PC-3 (cell line): Measurements from ENCODE around the gene ADK. TPM values are rescaled to one million over a fixed set of nuclear protein-coding genes. Genes with fewer than 3 reads are reported as not detected.

ENCODE experiments used
- ATAC-seq: fragments of 200-7000 bp; cut with Tn5 transposase; 2 replicates; pipeline ENCODE4 v1.9.1; 2020; ENCODE audit warnings: mild to moderate bottlenecking, moderate library complexity
- BruUV-seq: library from RNA; stranded (reverse); fragments of 400-500 nt; replicated peaks from 2 replicates; lab custom pipeline; 2021; lab: Mats Ljungman, UMichigan
- CTCF ChIA-PET: fragments of 300-600 bp; sonication (Branson Sonifier 250); formaldehyde crosslinking; loops from one replicate; lab custom pipeline; 2022; ENCODE audit warnings: antibody characterized with exemption; lab: Charles Lee
- POLR2A ChIA-PET: fragments of 300-600 bp; sonication (Branson Sonifier 250); formaldehyde crosslinking; loops from one replicate; lab custom pipeline; 2022; ENCODE audit warnings: antibody characterized with exemption; ENCODE audit not compliant: unreplicated experiment; lab: Charles Lee
- DNase-seq: peaks from one replicate; pipeline ENCODE4 v3.0.0-alpha.2; 2015
- H2AFZ ChIP-seq: fragments of 300-600 bp; sonication (generic); 2 replicates; pipeline ENCODE4 v1.6.0; 2016; ENCODE audit warnings: antibody characterized with exemption, low read length
- H3F3A ChIP-seq: fragments of 300-600 bp; sonication (generic); one replicate; pipeline ENCODE4 v1.6.0; 2017; ENCODE audit warnings: antibody characterized with exemption, low read length, control low read depth, mild to moderate bottlenecking; ENCODE audit not compliant: unreplicated experiment
- H3K27ac ChIP-seq: fragments of 300-600 bp; sonication (generic); 2 replicates; pipeline ENCODE4 v1.5.1; 2016; ENCODE audit warnings: mild to moderate bottlenecking, low read length
- H3K27me3 ChIP-seq: fragments of 300-600 bp; sonication (generic); 2 replicates; pipeline ENCODE4 v1.6.1; 2016; ENCODE audit warnings: low read length, mixed read lengths
- H3K36me3 ChIP-seq: fragments of 300-600 bp; sonication (generic); 2 replicates; pipeline ENCODE4 v1.6.1; 2016; ENCODE audit warnings: low read depth, mixed run types, low read length, mixed read lengths
- H3K4me1 ChIP-seq: fragments of 300-600 bp; sonication (generic); 2 replicates; pipeline ENCODE4 v1.5.1; 2016; ENCODE audit warnings: low read length; ENCODE audit not compliant: insufficient read depth
- H3K4me2 ChIP-seq: fragments of 300-600 bp; sonication (generic); 2 replicates; pipeline ENCODE4 v1.6.0; 2016; ENCODE audit warnings: low read length
- H3K4me3 ChIP-seq: fragments of 300-600 bp; sonication (generic); 2 replicates; pipeline ENCODE4 v1.5.1; 2016; ENCODE audit warnings: mild to moderate bottlenecking, low read length, mixed read lengths
- H3K79me2 ChIP-seq: fragments of 300-600 bp; sonication (generic); 2 replicates; pipeline ENCODE4 v1.6.1; 2017; ENCODE audit warnings: low read length, mixed read lengths
- H3K9ac ChIP-seq: fragments of 300-600 bp; sonication (generic); 2 replicates; pipeline ENCODE4 v1.6.0; 2016; ENCODE audit warnings: mild to moderate bottlenecking, low read length
- H3K9me2 ChIP-seq: fragments of 300-600 bp; sonication (generic); replicated peaks from 2 replicates; pipeline ENCODE4 v1.6.1; 2016; ENCODE audit warnings: mixed run types, low read length, mixed read lengths
- H3K9me3 ChIP-seq: fragments of 300-600 bp; sonication (generic); 2 replicates; pipeline ENCODE4 v1.6.1; 2016; ENCODE audit warnings: low read length, mixed read lengths
- H4K20me1 ChIP-seq: fragments of 300-600 bp; sonication (generic); 2 replicates; pipeline ENCODE4 v1.6.1; 2016; ENCODE audit warnings: low read length, mixed read lengths
- CTCF ChIP-seq: fragments of 300-600 bp; sonication (generic); conservative IDR thresholded peaks from 2 replicates; pipeline ENCODE4 v1.5.1; 2017; ENCODE audit warnings: antibody characterized with exemption, low read depth, mild to moderate bottlenecking, low read length
- EZH2 ChIP-seq: fragments of 300-600 bp; sonication (generic); IDR thresholded peaks from one replicate; pipeline ENCODE4 v1.6.1; 2017; ENCODE audit warnings: antibody characterized with exemption, mild to moderate bottlenecking, low read length; ENCODE audit not compliant: unreplicated experiment
- EZH2phosphoT487 ChIP-seq: fragments of 300-600 bp; sonication (generic); IDR thresholded peaks from 2 replicates; pipeline ENCODE4 v1.6.1; 2018; ENCODE audit warnings: mild to moderate bottlenecking, antibody characterized with exemption, low read length, borderline replicate concordance
- intact Hi-C: fragments of 100-400 bp; cut with micrococcal nuclease; formaldehyde crosslinking; loops from 2 replicates; pipeline ENCODE4 v1.9.0; 2023
- total RNA-seq: library from RNA; depleted of rRNA; stranded (reverse); fragments of >200 nt; gene quantifications from 2 replicates; pipeline ENCODE4 v1.2.3, GENCODE V29; 2014

ADK gene
- total RNA-seq, 1 experiment from 2014 or later, result 256 TPM

- ChIA-PET CTCF (interaction anchor here (0.6 kb wide), 2 partner anchors 104 to 126 kb away, joined by 3 to 12 read pairs; no protein-coding TSS in a partner anchor), POLR2A (interaction anchor here (0.6 to 1.1 kb wide), 2 partner anchors 45 to 245 kb away, joined by 5 to 10 read pairs; no protein-coding TSS in a partner anchor)
- Histone ChIP-seq H3K79me2 (peaks cover 4% of the 10 kb centered on the region; the same call in 1 of the 2 replicates), H3K9me2 (no peaks in the 10 kb centered on the region), H3K4me3 (no peak overlapping the region), H3K36me3 (peaks cover 84% of the 10 kb centered on the region), H3K9me3 (no peaks in the 10 kb centered on the region), H2AFZ (no peak overlapping the region), H4K20me1 (no peaks in the 10 kb centered on the region), H3K4me1 (no peaks in the 10 kb centered on the region), H3K27ac (no peak overlapping the region), H3F3A (no peaks in the 10 kb centered on the region), H3K9ac (no peak overlapping the region), H3K4me2 (no peak overlapping the region), H3K27me3 (no peaks in the 10 kb centered on the region)
- ATAC-seq (no peak), DNase-seq (no peak)
- no peak for TF ChIP-seq EZH2phosphoT487
- no peak for TF ChIP-seq CTCF
- TF ChIP-seq EZH2, result no peak
- intact Hi-C loops, result no loop called here
- no TSS peak for BruUV-seq
Observed at GRCh38 chr10:74133923-74134820, 16.8 kb upstream of the ADK start.

GRCh38 chr10:74135452-74135851 is 15.6 kb upstream of the ADK start:
- no TSS peak for BruUV-seq
- TF ChIP-seq EZH2 (no peak), EZH2phosphoT487 (no peak), CTCF (no peak)
- Histone ChIP-seq H2AFZ (no peak overlapping the region), H3K27ac (no peak overlapping the region), H3K9me2 (no peaks in the 10 kb centered on the region), H3F3A (no peaks in the 10 kb centered on the region), H3K4me3 (no peak overlapping the region), H3K36me3 (peaks cover 75% of the 10 kb centered on the region), H3K9me3 (no peaks in the 10 kb centered on the region), H4K20me1 (no peaks in the 10 kb centered on the region), H3K4me1 (no peaks in the 10 kb centered on the region), H3K27me3 (no peaks in the 10 kb centered on the region), H3K79me2 (peaks cover 13% of the 10 kb centered on the region), H3K4me2 (no peak overlapping the region), H3K9ac (no peak overlapping the region)
- DNase-seq (no peak), ATAC-seq (no peak)
- ChIA-PET POLR2A (no interaction called here), CTCF (no interaction called here)
- intact Hi-C loops, result no loop called here
